ENCODE data around the gene OLR1.

OLR1 gene

DNA sequence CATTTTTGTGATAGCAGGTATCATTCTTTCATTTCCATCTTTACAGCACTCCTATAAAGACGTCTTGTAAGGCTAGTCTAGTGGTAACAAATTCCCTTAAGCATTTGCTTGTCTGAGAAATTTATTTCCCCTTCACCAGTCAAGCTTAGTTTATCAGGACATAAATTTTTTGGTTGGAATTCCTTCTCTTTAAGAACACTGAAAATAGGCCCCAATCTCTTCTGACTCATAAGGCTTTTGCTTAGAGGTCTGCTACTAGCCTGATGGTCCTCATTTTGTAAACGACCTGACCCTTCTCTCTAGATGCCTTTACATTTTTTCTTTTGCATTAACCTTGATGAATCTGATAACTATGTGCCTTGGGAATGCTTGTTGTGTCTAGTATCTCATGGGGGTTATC is 20.3 kb downstream of the OLR1 start:
- no peak for DNase-seq

DNA sequence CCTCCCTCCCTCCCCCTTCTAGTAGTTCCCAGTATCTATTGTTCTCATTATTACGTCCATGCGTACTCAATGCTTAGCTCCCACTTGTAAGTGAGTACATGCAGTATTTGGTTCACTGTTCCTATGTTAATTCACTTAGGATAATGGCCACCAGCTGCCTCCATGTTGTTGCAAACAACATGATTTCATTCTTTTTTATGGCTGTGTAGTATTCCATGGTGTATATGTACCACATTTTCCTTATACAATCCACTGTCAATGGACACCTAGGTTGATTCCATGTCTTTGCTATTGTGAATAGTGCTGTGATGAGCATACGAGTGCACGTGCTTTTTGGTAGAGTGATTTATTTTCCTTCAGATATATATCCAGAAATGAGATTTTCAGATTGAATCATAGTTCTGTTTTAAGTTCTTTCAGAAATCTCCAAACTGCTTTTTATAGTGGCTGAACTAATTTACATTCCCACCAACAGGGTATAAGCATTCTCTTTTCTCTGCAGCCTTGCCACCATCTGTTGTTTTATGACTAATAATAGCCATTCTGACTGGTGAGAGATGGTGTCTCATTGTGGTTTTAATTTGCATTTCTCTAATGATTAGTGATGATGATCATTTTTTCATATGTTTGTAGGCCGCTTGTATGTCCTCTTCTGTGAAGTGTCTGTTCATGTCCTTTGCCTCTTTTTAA is 24.1 kb downstream of the OLR1 start:
- DNase-seq = no peak

DNA sequence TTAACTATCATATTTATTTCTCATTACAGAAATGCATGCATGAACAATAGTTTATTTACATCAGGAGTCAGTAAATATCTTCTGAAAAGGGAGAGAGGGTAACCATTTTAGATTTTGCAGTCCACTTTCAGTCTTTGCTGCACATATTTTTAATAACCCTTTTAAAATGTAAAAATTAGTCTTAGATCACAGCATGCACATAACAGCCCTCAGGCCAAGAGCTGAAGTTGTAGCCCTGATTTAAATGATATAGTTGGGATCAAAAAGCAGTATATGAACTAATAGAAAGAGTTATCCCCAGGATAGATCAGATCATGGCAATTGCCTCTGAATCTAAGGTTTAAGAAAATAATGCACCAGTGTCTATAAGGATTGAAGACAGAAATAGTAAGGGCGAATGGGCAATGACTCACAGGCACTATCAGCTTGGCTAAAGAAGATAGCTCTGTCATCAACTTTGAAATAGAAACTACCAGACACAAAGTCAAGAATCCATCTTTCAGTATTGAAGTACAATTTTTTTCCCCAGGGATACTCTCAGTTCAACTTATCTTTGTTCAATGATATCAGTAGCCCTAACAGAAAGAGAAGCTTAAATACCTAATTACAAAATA is 28.8 kb downstream of the OLR1 start:
- no peak for DNase-seq

DNA sequence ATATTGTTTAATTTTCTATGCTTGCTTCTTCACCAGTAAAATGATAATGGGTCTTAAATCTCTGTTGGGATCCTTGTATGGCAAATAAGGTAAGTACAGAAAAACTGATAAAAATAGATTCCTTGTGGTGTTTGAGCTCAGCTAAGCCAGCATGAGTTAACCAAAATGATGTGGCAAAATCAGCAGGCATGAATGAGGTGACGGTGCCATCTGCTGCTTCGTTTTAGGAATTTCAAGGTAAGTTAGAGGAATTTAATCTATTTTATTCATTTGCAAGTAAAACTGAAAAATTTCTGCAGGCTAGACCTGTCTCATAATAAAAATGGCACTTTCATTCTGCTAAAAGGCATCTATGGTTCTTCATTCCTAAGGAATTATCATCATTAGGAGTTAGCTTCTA is 31.9 kb downstream of the OLR1 start:
- DNase-seq = no peak

DNA sequence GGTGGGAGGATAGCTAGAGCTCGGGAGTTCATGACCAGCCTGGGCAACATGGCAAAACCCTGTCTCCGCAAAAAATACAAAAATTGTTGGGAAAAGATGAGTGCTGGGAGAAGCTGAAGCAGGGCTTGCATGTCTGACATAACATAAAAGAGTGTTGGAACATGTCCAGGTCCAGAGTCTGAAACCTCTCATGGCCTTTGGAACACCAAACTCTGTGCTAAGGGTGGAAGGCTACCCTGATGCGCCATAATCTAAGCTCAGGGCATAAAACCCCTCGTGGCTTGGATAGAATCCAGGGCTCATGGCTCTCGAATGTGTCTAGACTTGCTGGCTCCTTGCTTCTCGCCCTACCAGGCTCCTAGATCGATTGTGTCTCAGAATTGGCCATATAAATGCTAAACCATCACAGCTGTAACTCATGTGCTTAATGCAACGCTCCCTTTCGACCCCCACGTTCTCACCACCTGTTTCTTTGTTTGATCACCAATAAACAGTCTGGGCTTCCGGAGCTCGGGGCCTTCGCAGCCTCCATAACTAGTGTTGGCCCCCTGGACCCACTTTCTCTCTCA is 35.2 kb downstream of the OLR1 start:
- no peak for DNase-seq

DNA sequence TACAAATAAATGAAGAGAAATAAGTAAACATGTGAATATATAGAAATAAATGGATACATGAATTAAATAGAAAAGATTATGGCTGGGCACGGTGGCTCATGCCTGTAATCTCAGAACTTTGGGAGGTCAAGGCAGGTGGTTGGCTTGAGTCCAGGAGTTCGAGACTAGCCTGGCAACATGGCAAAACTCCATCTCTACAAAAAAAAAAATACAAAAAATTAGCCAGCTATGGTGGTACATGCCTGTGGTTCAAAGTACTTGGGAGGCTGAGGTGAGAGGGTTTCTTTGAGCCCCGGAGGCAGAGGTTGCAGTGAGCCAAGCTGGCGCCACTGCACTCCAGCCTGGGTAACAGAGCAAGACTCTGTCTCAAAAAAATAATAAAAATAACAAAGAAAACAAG is 36.8 kb downstream of the OLR1 start:
- no peak for DNase-seq

DNA sequence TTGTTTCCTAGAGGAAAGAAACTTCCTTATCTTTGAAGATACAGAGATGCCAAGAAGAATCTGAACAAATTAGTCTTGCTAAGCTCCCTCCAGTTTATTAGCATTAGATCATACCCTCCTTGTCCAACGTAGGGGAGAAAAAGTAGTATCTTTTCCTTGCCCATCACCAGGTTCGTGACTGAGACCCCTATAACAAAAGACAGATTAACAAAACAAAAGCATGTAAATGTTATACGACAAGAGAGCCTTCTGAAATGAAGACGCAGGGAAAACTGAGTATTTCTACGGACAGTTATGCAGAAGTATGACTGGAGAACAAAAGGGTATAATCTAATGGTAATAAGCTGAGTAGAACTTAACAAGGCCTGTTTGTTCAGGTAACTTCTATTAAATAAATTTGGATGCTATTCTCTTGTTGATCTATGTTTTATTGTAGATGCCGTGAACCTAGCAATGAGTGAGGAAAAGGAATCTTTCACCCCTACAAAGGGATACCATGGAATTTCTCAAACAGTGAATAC is 39.0 kb downstream of the OLR1 start:
- DNase-seq = no peak

DNA sequence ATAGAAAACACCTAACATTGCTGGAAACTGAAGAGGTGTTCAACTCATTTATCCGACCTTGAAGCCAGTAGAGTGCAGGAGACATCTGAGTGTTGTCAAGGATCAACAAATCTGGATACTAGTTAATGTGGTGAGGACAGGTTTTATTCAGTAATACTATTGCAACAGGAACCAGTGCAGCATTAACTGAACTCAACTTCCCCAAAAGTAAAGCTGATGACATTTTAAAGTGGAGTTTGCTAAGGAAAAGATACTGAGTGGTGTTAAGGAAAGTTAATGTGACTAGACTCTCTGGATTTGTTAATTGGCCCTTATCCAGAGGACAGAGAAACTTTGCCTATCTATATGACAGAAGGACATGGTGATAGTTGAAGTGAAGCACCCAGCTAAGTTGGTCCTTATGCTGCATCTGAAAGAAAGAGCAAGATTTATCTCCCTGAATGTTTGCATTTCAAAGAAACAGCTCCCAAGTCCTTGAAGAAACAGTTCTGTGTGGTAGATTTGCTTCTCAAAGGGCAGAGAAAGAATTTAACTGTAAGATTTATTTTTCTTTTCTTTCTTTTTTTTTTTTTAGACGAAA is 40.7 kb downstream of the OLR1 start:
- DNase-seq = no peak

DNA sequence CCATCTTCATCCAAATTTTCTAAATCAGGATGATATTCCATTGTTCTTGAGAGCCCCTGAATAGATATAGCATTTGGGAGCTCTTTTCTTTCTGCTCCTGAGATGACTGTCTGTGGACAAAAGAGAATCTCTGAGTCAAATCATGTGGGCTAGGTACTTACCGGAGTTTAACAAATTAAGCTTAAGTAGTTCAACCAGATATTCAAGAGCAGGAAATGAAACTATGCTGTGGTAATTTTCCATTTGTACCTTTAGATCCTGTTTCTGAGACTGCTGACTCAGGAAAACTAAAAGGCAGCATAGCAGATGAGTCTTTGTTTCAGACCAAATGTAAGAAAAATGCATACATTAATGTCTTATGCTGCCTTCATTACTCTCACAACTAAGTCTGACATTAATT is 41.9 kb downstream of the OLR1 start, which contains the start of gene CLEC7A:
TSS of gene CLEC7A (minus strand) at position 158 of the 400 bp plus-strand sequence. CDS start at position 41, 117 bp downstream.
- DNase-seq = no peak

DNA sequence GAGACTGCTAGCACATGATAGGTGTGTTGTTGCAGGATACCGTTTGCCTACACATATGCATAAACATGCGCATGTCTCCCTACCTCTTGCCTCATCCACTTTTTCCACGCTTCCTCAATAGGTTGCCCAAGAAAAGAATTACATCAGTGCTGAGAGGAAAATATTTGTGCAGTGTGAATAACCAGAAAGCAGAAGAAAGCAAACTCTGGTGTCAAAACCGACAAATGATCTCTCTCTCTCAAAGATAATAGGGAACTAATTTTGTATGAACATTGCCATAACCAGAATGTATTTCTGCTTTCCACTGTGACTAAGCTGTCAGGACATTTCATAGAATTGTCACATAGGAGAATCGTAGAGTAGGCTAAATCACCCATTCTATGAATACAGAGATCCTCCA is 43.2 kb downstream of the OLR1 start:
- DNase-seq = no peak

DNA sequence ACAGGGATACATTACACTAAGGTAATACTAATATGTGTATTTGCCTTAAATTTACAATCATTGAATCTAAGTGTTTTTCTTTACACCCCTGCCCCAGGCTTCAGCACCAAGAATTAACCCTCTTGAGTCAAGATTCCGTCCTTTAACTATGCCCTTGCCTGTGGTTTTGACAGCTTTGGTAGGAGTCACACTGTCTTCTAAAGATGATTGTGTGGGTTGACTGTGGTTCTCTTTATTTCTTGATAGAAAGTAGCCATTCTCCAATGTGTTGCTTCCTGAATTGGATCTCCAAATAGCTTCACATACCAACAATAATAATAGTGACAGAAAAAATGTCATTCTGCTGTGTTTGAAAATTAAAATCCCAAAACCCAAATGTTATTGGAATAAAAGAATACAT is 45.5 kb downstream of the OLR1 start:
- DNase-seq = no peak

DNA sequence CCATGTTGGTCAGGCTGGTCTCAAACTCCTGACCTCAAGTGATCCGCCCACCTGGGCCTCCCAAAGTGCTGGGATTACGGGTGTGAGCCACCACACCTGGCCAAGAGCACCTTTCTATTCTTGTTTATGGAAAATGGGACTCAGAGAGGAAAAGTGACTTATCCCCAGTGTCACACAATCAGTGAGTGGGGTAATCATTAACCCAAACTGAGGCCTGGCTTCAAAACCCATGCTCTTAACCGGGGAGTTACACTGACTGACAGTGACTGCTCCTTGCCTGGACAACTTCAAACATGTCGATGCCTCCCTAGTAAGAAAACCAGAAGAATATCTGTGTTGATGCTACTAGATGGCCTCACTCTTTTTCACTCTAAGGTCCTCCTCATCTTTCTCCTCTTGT is 49.2 kb downstream of the OLR1 start:
- DNase-seq = no peak

DNA sequence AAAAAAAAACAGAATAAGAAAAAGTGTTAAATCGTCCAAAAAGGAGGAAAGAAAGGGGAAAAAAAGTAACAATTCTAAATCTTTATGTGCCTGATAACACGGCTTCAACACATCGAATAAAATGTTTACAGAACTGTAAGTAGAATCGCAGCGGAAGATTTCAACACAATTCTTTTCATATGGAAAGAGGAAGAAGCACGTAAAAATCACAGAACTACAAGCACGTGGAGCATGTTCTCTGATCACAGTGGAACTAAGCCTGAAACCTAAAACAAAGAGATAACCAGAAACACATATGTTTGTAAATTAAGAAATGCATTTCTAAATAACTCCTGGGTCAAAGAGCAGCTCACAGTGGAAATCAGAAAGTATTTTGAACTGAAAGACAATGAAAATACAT is 50.7 kb downstream of the OLR1 start:
- DNase-seq = no peak

DNA sequence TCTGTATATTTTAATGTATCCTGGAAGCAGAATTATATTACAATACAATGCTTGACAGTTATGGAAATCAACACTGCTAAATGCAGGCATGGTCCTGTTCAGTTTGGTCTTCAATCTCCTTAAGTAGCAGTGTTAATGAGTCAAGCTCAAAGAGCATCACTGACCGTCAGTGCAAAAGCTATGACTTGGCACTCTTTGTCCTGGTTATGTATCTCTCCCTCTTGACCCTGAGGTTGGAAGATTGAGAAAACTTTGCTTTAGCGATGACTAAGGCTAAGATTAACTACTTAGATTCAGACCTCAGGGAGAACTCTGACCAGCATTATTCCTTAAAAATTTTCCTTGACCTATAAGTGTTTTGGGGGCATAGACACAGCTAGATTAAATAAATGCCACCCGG is 52.9 kb downstream of the OLR1 start:
- DNase-seq = no peak

DNA sequence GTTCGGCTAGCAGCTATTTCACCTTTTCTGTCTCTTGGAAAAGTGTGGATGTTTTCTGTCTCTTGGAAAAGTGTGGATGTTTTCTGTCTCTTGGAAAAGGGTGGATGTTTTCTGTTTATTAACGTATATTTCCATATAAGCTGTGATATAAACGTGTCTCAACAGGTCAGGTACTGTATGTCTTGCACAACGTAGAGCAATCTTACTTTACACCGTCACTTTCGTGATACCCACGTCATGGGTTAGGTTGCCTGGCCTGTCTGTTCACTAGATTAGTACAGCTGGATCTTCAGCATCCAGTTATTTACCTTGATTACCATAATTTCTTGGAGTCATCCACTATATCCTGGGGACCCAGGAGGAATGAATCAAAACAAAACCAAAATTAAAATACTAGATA is 56.0 kb downstream of the OLR1 start:
- no peak for DNase-seq

DNA sequence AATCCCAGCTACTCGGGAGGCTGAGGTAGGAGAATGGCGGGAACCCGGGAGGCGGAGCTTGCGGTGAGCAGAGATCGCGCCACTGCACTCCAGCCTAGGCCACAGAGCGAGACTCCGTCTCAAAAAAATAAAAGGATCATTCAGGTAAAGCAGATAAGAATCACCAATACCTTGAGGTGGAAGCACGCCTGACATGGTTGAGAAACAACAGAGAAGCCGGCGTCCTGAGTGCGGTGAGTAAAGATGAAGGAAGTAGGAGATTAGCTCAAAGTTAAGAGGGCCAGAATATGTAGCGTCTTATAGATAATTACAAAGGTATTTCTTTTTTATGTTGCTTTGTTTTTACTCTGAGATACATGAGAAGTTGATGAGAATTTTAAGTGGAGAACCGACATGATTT is 56.6 kb downstream of the OLR1 start:
- no peak for DNase-seq

DNA sequence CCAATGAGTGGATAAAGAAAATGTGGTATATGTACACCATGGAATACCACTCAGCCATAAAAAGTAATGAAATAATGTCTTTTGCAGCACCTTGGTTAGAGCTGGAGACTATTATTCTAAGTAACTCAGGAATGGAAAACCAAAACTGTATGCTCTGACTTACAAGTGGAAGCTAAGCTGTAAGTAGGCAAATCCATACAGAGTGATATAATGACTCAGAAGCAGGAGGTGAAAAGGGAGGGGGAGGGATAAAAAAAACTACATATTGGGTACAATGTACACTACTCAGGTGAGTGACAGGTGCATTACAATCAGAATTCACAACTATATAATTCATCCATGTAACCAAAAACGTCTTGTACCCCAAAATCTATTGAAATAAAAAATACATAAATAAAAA is 58.0 kb downstream of the OLR1 start:
- no peak for DNase-seq

DNA sequence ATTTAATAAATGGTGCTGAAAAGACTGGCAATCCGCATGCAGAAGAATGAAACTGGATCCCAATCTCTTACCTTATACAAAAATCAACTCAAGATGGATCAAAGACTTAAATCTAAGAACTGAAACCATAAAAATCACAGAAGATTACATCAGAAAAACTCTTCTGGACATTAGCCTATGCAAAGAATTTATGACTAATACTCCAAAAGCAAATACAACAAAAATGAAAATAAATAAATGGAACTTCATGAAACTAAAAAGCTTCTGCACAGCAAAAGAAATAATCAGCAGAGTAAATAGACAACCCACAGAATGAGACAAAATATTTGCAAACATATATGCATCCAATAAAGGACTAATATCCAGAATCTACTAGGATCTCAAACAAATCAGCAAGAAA is 58.9 kb downstream of the OLR1 start:
- no peak for DNase-seq

DNA sequence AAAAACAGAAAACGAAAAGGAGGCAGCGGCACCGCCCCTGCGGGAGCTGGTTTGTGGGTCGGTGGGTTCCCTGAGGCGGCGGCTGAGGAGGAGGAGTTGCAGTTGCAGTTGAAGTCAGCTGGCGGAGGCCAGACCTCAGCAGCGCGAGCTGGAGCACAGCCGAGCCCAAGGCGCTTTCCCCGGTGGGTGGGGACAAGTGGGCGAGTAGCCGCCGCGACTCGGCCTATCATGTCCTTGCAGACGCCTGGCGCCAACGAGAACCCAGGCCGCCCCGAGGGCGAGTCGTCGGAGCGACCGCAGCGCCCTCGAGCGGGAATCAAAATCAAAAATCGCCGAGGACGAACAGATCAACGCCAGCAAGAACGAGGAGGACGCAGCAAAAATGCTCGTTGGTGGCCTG is 60.5 kb downstream of the OLR1 start:
- DNase-seq = no peak

DNA sequence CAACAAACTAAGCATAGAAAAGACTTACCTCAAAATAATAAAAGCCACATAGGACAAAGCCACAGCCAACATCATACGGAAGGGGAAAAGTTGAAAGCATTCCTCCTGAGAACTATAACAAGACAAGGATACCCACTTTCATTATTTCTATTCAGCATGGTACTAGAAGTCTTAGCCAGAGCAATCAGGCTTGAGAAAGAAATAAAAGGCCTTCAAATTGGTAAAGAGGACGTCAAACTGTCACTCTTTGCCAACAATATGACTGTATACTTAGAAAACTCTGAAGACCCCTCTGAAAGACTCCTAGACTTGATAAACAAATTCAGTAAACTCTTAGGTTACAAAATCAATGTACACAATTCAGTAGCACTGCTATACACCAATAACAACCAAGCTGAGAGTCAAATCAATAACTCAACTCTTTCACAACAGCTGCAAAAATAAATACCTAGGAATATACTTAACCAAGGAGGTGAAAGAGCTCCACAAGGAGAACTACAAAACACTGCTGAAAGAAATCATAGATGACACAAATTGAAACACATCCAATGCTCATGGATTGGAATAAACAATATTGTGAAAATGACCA is 61.6 kb downstream of the OLR1 start:
- DNase-seq = no peak
